Upper lobe of left lung (tissue), 6 donors: Measurements from ENCODE around the gene USP48. TPM values are rescaled to one million over a fixed set of nuclear protein-coding genes. Genes with fewer than 3 reads are reported as not detected.

Experiments
- ATAC-seq, 2 donors: fragments of 200-7000 bp; cut with Tn5 transposase; one replicate each; pipeline ENCODE4 v1.9.1; 2022; ENCODE audit warnings: mild to moderate bottlenecking in 2 of 2, moderate library complexity in 2 of 2; ENCODE audit not compliant: low FRiP score in 2 of 2
- DNase-seq, 2 donors: peaks; one replicate each; pipeline ENCODE4 v3.0.0-alpha.2; 2019 to 2020
- H3K27ac ChIP-seq, 4 donors: fragments of 200-600 bp; sonication (generic); one replicate each; pipeline ENCODE4 v1.5.1; 2016 to 2019
- H3K27me3 ChIP-seq, 4 donors: fragments of 200-600 bp; sonication (generic); one replicate each; pipeline ENCODE4 v1.5.1; 2017 to 2019
- H3K36me3 ChIP-seq, 4 donors: fragments of 200-600 bp; sonication (generic); one replicate each; pipeline ENCODE4 v1.5.1; 2016 to 2019
- H3K4me1 ChIP-seq, 4 donors: fragments of 200-600 bp; sonication (generic); one replicate each; pipeline ENCODE4 v1.5.1; 2018 to 2019
- H3K4me3 ChIP-seq, 4 donors: fragments of 200-600 bp; sonication (generic); one replicate each; pipeline ENCODE4 v1.5.1; 2017 to 2019; ENCODE audit warnings: mild to moderate bottlenecking in 2 of 4, moderate library complexity in 1 of 4
- H3K9me3 ChIP-seq, 4 donors: fragments of 200-600 bp; sonication (generic); one replicate each; pipeline ENCODE4 v1.5.1; 2018 to 2019
- EP300 ChIP-seq, 4 donors: sonication (generic); formaldehyde crosslinking; IDR thresholded peaks; one replicate each; pipeline ENCODE4 v1.5.1; 2017; ENCODE audit warnings: antibody characterized with exemption in 4 of 4, control low read depth in 2 of 4
- POLR2A ChIP-seq, 4 donors: fragments of 450-650 bp; IDR thresholded peaks; one replicate each; pipeline ENCODE4 v1.5.1; 2016 to 2017; ENCODE audit warnings: antibody characterized with exemption in 4 of 4, mild to moderate bottlenecking in 2 of 4
- POLR2AphosphoS5 ChIP-seq, 2 donors: sonication (generic); formaldehyde crosslinking; IDR thresholded peaks; one replicate each; pipeline ENCODE4 v1.5.1; 2017; ENCODE audit warnings: antibody characterized with exemption in 2 of 2
- WGBS, 2 donors: methylation state at CpG; one replicate each; pipeline ENCODE4 v1.1.5; 2017 to 2018; 5-methylcytosine and 5-hydroxymethylcytosine counted together
- total RNA-seq, 6 donors: library from RNA; depleted of rRNA in 4 of 6; stranded (reverse); fragments of >200 nt in 4 of 6; gene quantifications; one replicate each; pipeline versions ENCODE4 v1.1.0 to v1.2.1, GENCODE V29; 2016 to 2021
- TF ChIP-seq, protein P1 (sequence below), 6 experiments: fragments of 450-650 bp in 4 of 6; fragments of 200-600 bp in 2 of 6; sonication (generic) in 2 of 6; IDR thresholded peaks; one replicate each; pipeline ENCODE4 v1.5.1; 2016 to 2019; ENCODE audit warnings: antibody characterized with exemption in 6 of 6
- donor health status: DM: no; HTN: no; CAD: no; lungs with moderate emphysema.
- donor health status: DM: no; HTN: yes; CAD: no; lungs with severe emphysema.

Gene USP48
- total RNA-seq, 6 donors from 2014 or later, result 39.1 to 173 (median 53.4) TPM

GRCh38 chr1:21725748-21726392 is 57.1 kb downstream of the USP48 start:
- Histone ChIP-seq H3K9me3 (no peaks in the 10 kb centered on the region), H3K27ac (no peak overlapping the region), H3K27me3 (no peaks in the 10 kb centered on the region), H3K36me3 (peaks cover 0 to 77% (median 20%) of the 10 kb centered on the region in 4 donors), H3K4me1 (no peaks in the 10 kb centered on the region), H3K4me3 (no peak overlapping the region)
- no peak for TF ChIP-seq POLR2AphosphoS5 (IDR thresholded peaks at IDR 0.05)
- TF ChIP-seq EP300 (IDR thresholded peaks at IDR 0.05), result no peak
- TF ChIP-seq, protein P1, sequence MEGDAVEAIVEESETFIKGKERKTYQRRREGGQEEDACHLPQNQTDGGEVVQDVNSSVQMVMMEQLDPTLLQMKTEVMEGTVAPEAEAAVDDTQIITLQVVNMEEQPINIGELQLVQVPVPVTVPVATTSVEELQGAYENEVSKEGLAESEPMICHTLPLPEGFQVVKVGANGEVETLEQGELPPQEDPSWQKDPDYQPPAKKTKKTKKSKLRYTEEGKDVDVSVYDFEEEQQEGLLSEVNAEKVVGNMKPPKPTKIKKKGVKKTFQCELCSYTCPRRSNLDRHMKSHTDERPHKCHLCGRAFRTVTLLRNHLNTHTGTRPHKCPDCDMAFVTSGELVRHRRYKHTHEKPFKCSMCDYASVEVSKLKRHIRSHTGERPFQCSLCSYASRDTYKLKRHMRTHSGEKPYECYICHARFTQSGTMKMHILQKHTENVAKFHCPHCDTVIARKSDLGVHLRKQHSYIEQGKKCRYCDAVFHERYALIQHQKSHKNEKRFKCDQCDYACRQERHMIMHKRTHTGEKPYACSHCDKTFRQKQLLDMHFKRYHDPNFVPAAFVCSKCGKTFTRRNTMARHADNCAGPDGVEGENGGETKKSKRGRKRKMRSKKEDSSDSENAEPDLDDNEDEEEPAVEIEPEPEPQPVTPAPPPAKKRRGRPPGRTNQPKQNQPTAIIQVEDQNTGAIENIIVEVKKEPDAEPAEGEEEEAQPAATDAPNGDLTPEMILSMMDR (IDR thresholded peaks at IDR 0.05), result no peak
- no peak for TF ChIP-seq POLR2A (IDR thresholded peaks at IDR 0.05)
- ATAC-seq, result no peak
- 81 to 100% methylated on average over 1 of the region's 1 CpG for WGBS, 2 donors
- DNase-seq, result no peak

- peaks cover 0 to 78% (median 31%) of the 10 kb centered on the region in 4 donors for H3K36me3 ChIP-seq
- no peak for TF ChIP-seq EP300 (IDR thresholded peaks at IDR 0.05)
These were observed 58.4 kb downstream of the USP48 start for GRCh38 chr1:21724570-21724969.

DNA sequence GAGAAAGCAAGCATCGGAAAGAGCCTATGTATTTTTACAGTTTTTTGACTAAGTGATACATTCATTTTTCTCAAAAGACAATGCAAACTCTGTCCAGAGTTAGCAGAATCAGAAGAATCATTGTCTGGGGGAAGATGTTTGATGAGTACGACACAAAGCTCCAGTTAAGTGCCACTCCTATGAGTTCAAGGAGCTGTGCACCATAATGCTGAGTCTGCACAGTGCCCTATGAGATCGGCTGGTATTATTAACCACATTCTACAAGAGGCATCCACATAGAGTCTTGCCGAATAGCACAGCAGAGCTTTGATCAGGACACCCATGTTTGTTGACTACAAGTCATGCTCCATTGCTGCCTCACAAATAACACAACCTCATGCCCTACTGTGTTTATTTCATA is 58.9 kb downstream of the USP48 start:
- no peaks in the 10 kb centered on the region for H3K27me3 ChIP-seq
- TF ChIP-seq, protein P1 (IDR thresholded peaks at IDR 0.05), result no peak
- TF ChIP-seq POLR2A (IDR thresholded peaks at IDR 0.05), result no peak
- TF ChIP-seq EP300 (IDR thresholded peaks at IDR 0.05), result no peak
- no peak for TF ChIP-seq POLR2AphosphoS5 (IDR thresholded peaks at IDR 0.05)
- 95 to 99% methylated on average over 4 of the region's 4 CpGs for WGBS, 2 donors
- H3K9me3 ChIP-seq, result no peaks in the 10 kb centered on the region
- no peaks in the 10 kb centered on the region for H3K4me1 ChIP-seq
- H3K4me3 ChIP-seq, result no peak overlapping the region
- H3K27ac ChIP-seq, result no peak overlapping the region
- no peak for DNase-seq
- no peak for ATAC-seq
- H3K36me3 ChIP-seq, result peaks cover 0 to 78% (median 34%) of the 10 kb centered on the region in 4 donors

More at GRCh38 chr1:21724570-21724969, 58.4 kb downstream of the USP48 start:
- no peak for DNase-seq
- H3K4me1 ChIP-seq, result no peaks in the 10 kb centered on the region
- H3K27ac ChIP-seq, result no peak overlapping the region
- no peaks in the 10 kb centered on the region for H3K9me3 ChIP-seq
- no peaks in the 10 kb centered on the region for H3K27me3 ChIP-seq
- no peak for ATAC-seq
- WGBS, 2 donors, result 90 to 91% methylated on average over 3 of the region's 3 CpGs
- H3K4me3 ChIP-seq, result no peak overlapping the region

GRCh38 chr1:21721295-21721985 is 61.5 kb downstream of the USP48 start:
- Histone ChIP-seq H3K4me3 (no peak overlapping the region), H3K4me1 (no peaks in the 10 kb centered on the region), H3K27me3 (no peaks in the 10 kb centered on the region), H3K27ac (no peak overlapping the region), H3K36me3 (peaks cover 6 to 79% (median 37%) of the 10 kb centered on the region in 4 donors), H3K9me3 (no peaks in the 10 kb centered on the region)
- 41 to 50% methylated on average over 7 of the region's 7 CpGs for WGBS, 2 donors
- DNase-seq (no peak), ATAC-seq (no peak)
- no peak for TF ChIP-seq EP300 (IDR thresholded peaks at IDR 0.05)

GRCh38 chr1:21716169-21716568 is 66.8 kb downstream of the USP48 start:
- DNase-seq (no peak), ATAC-seq (no peak)
- H3K36me3 ChIP-seq, result peaks cover 6 to 99% (median 62%) of the 10 kb centered on the region in 4 donors
- no peak overlapping the region for H3K4me3 ChIP-seq
- no peaks in the 10 kb centered on the region for H3K4me1 ChIP-seq
- no peaks in the 10 kb centered on the region for H3K9me3 ChIP-seq
- TF ChIP-seq, protein P1 (IDR thresholded peaks at IDR 0.05), result no peak
- TF ChIP-seq POLR2A (IDR thresholded peaks at IDR 0.05), result no peak
- no peak for TF ChIP-seq EP300 (IDR thresholded peaks at IDR 0.05)
- no peak for TF ChIP-seq POLR2AphosphoS5 (IDR thresholded peaks at IDR 0.05)
- 74 to 82% methylated on average over 2 of the region's 2 CpGs for WGBS, 2 donors
- no peak overlapping the region for H3K27ac ChIP-seq
- H3K27me3 ChIP-seq, result no peaks in the 10 kb centered on the region
